ENCODE results near the gene SPANXN4.

The SPANXN4 gene

GRCh38 chrX:143025628-143026027 is at the start of gene SPANXN4:
SPANXN4 (plus strand) TSS chrX:143025928; CDS start chrX:143026015, 87 bp downstream.
- DNase-seq = no peak

GRCh38 chrX:142977128-142977914 is 48.4 kb upstream of the SPANXN4 start:
- no peak for DNase-seq

DNA sequence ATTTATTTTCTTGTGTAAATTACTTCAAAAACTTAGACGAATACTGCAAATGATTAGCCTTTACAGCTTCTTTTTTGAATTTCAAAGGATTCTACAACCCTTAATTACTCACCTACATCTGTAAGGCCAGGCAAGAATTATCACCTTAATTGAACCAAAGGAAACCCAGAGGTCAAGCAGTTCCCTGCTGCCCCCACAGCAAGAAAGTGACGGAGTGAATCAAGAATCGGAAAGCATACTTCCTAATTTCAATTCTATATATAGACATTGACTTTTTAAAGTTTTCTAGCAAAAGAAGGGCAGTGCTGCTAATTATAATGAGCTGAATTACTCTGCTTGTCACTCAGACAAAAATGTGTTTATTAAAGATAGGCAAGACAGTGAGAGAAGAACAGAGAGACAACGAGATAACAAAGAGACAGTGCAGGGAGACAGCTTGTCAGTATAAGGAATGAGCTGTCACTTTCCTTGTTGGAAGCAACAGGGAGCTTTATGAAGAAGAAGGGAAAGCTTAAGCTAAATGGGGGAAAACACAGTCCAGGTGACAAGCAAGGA is 47.5 kb upstream of the SPANXN4 start:
- DNase-seq = no peak

GRCh38 chrX:142982679-142983078 is 43.0 kb upstream of the SPANXN4 start:
- DNase-seq = no peak

DNA sequence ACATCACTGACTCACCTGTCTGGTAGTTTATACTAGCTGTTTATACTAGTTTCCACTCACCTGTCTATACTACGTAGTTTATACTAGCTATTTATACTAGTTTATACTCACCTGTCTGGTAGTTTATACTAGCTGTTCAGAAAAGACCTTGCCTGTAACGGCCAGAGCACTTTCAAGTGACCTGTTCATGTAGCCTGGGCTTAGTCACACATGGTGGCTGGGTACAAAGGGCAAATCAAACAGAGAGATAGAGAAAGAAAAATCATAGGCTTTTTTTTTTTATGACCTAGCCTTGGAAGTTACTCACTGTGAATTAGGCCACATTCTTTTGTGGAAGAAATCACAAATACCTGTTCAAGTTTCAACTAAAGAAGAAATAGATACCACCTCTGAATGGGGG is 30.7 kb upstream of the SPANXN4 start:
- no peak for DNase-seq

DNA sequence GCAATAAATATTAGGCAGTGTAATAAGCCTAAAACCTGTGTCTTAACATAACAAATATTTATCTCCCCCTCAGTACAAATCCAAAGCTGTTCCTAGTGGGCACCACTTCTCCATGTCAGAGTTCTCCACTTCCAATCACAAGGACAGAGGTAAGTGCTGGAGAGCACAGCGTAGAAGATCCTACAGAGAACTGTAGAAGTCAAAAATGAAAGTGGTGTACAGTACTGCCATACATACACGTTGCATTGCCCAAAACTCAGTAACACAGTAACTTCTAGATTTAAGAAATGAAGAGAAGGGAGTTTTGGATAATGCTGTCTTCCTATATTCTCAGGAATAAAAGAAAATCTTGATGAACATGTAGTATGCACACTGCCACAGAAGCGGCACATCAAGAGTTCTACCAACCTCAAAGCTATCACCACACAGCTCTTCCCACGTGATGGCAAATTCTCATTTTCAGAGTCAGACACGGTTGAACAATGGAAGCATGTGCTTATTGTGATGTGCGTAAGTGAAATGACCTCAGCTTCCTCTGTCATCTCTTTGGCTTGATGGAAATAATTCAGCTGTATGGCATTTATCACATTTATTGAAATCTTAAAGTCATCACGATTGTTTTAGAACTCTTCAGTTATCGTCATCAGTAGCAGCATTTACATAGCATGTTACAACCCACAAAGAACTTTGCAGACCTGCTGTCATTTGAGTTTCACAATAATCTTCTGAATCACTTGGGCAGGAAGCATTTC is 27.1 kb upstream of the SPANXN4 start:
- DNase-seq = no peak

GRCh38 chrX:142999199-142999701 is 26.5 kb upstream of the SPANXN4 start:
- DNase-seq = no peak

DNA sequence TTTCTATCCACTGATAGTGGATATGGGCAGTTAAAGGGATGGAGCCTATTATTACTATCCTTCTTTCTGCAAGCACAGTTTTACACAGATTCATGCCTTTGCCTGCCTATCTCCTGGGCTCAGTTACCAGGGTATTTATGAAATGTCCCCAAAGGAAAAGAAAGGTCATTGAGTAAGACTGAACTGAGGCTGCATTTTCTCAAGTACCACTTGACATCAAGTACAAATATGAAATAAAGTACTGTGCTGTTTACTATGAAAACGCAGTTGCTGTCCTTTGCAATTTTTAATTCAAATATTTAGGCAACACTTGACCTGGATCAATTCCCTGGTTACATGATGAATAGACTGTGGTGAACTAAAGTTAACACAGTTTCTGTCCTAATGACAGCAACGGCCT is 23.5 kb upstream of the SPANXN4 start:
- DNase-seq = no peak

DNA sequence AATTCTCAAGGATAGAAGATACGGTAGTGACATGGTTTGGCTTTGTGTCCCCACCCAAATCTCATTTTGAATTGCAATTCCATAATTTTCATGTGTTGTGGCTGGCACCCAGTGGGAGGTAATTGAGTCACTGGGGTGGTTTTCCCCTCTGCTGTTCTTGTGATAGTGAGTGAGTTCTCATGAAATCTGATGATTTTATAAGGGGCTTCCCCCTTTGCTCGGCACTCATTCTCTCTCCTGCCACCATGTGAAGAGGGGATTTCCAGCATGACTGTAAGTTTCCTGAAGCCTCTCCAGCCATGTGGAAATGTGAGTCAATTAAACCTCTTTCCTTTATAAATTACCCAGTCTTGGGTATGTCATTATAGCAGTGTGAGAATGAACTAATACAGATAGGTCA is 8.5 kb upstream of the SPANXN4 start:
- DNase-seq = no peak

DNA sequence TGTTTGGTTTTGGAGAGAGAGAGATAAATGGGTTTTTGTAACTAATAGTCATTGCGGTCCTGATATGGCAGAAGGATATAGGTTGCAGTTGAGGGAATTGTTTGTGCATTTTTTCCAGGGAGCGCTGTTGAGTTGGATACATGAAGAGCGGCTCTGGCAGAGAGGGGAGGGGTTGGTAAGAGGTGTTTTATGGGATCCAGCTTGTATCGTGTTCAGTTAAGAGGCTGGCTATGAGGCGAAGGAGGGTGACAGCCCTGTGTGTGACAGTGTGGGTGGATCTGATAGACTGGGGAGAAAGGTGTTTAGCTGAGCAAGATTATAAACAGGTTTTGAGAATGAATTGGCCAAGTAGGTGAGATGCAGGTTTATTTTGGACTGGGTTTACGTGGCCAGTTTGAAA is 1.5 kb downstream of the SPANXN4 start:
- no peak for DNase-seq

DNA sequence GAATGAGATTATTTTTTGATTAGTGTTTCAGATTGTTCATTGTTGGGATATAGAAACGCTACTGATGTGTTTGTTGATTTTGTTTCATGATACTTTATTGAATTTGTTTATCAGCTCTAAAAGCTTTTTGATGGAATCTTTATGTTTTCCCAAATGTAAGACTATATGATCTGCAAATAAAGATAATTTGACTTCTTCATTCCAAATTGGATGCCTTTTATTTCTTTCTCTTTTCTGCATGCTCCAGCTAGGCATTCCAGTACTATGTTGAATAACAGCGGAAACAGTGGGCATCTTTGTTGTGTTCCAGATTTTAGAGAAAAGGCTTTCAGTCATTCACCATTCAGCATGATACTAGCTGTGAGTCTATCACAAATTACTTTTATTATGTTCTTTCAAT is 21.8 kb downstream of the SPANXN4 start:
- DNase-seq = no peak

DNA sequence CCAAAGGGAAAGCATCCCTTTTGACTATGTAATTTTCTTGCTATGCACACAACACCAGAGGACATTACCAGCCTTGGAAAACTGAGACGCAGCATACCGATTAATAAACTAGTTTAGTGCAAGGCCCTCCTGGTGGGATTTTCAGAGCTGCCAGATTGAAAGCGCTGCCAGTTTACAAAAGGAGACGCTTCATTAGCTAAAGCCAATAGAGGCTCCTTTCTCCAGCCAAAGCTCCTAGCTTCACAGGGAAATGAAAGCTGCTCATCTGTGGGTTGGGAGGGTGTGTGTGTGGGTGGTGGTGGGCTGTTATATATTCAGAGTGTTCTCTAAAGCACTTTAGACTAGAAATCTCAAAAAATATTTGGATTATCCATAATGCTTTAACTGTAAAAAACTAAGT is 32.4 kb downstream of the SPANXN4 start:
- DNase-seq = no peak

DNA sequence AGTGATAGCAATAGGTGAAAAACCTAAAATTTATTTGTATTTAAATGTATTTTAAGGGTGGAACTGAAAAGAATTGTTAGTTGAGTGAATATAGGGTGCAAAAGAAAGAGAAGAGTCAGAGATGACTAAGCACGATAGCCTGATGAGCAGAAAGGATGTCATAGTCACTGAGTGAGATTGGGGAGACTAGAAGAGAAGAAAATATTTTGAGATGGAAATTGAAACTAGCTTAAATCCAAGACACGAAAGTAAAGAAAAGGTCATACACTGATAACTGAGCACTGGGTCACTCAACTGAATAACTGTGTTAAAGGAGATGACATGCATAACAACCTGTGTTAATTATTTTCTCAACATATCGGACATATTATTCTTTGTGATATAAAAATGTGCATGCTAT is 55.5 kb downstream of the SPANXN4 start:
- no peak for DNase-seq

DNA sequence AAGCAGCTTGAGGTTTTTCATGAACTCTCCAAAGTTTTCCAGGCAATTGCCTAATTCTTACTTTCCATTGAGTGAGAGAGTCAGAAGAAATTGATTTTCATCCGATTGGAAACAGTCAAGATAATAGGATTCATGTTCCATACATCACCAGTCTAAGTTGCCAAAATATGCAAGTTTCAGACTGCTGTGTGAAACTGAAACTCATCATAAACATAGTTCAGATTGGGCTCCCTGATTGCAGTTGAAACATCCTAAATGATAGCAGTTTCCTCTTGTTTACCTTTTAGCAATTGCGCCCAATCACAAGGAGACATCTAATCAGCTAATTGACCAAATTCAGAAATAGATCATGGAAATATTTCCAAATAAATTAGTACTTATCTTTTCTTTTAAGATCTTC is 56.8 kb downstream of the SPANXN4 start:
- DNase-seq = no peak
